Islet precursor cell (in vitro differentiated cells): ENCODE data around the gene CEP131.

Source experiments
- DNase-seq: peaks from one replicate; pipeline ENCODE4 v3.0.0-alpha.2; 2018

The CEP131 gene

DNA sequence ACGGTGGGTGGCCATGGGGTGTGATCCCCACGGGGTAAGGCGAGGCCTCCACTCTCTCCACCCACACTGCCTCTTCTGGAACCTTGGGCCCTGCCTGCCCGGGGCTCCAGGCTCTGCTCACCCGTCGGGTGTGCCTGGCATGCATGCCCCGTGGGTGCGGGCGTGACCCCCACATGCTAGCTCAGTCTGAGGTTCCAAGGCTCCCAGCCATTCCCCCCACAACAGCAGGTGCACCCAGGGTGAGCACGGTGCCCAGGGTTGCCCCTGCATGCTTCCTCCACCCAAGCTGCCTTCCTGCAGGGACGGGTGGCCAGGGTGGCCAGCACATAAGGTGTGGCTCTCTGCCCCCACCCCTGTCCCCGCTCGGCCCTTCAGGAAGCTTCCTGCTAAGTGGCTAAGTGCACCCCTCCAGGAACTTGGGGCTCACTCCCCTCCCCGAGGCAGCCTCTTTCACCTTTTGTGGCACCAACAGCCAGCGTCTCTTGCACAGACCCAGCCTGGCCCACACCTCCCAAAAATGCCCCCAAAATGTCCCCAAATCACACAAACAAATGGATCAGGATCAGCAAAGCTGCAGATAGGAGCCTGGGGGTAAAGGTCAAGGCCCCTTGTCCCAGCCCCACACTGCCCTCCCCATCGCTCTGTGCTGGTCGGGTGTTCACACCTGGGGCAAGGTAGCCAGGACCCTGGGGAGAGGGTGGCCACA lies 78.9 kb downstream of the CEP131 start:
- DNase-seq, result no peak

DNA sequence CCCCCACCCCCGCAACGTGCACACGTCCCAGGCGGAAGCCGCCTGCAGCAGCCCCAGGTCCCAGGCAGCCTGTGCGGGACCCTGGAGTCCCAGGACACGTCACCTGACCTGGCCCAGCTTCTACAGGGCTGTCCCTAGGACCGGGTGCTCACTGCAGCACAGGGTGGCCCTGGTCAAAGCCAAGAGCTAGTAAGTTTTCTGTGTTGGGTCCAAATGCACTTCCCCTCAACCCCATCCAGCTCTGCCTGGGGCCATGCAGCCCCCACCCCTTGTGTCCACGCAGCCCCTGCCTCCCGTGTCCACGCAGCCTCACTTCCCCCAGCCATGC lies 79.6 kb downstream of the CEP131 start:
- no peak for DNase-seq

DNA sequence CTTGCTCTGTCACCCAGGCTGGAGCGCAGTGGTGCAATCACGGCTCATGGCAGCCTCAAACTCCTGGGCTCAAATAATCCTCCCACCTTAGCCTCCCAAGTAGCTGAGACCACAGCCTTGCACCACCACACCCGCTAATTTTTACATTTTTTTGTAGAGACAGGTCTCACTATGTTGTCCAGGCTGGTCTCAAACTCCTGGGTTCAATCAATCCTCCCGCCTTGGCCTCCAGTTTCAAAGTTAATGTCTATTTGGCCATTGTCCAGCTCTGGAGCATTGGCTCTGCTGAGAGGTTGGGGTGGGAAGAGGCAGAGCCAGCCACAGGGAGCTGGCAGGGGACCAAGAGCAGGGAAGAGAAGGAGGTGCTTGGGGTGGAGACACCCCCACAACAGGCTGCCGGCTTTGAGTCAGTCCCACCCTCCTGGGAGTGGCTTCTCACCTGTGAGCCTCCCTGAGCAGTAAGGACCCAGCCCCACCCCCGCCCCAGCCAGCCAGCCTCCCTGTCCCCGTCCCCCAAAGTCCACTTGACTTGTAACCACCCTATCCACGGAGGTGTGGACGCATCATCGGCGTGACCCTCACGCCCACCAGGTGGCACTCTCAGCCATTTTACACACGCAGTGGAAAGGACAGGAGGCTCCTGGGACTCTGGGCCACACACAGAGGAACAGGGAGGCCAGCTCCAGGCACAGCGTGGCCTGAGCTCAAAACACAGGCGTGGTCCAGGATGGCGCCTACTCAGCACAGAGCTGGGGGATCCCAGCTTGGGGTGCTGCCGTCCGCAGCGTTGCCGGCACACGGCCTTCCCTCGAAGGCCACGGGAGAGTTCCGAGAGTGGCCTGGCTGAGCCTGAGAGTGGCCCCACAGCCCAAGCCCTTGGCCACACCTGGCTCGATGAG lies 80.2 kb downstream of the CEP131 start:
- DNase-seq, result peak; percentile 94

DNA sequence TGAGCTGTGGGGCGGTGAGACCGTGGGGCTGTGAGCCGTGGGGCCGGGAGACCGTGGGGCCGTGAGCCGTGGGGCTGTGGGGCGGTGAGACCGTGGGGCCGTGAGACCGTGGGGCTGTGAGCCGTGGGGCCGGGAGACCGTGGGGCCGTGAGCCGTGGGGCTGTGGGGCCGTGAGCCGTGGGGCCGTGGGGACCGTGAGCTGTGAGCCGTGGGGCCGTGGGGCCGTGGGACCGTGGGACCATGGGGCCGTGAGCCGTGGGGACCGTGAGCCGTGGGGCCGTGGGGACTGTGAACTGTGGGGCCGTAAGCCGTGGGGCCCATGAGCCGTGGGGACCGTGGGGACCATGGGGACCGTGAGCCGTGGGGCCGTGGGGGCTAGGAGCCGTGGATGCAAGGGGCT lies 82.1 kb downstream of the CEP131 start:
- no peak for DNase-seq

DNA sequence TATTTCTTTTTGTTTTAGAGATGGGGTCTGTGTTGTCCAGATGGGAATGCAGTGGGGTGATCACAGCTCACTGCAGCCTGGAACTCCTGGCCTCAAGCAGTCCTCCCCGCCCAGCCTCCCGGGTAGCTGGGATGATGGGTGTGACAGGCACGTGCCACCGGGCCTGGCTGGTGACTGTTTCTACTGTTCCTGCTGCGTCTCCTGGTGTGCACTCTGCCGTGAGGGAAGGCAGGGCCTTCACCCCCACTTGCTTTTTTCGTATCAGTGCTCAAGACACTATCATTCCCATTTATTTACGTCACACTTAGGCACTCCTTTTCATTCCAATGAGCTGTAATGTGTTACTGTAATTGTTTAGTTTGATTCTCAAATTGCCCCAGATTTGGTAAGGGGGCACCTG lies 82.7 kb downstream of the CEP131 start:
- DNase-seq, result no peak
